ENCODE data around the gene ARRDC5.

DNA sequence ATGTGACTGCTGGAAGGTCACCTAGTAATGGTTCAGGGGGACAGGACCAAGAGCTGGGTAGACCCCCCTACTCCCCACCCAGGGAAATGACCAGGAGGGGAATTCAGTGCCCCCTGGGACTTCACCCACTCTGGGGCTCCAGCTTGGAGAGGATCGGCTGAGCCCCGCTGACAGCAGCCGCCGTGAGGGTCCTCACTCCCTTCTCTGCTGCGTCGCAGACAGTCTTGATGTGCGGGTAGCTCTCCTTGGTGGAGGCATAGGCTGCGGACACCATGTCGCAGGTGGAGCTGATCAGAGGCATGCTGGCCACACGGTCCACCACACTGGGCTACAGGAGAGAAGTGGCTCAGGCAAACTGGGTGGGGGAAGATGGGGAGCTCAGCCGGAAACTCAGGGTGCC lies 43.0 kb downstream of the ARRDC5 start:
- TF ChIP-seq, protein P1, sequence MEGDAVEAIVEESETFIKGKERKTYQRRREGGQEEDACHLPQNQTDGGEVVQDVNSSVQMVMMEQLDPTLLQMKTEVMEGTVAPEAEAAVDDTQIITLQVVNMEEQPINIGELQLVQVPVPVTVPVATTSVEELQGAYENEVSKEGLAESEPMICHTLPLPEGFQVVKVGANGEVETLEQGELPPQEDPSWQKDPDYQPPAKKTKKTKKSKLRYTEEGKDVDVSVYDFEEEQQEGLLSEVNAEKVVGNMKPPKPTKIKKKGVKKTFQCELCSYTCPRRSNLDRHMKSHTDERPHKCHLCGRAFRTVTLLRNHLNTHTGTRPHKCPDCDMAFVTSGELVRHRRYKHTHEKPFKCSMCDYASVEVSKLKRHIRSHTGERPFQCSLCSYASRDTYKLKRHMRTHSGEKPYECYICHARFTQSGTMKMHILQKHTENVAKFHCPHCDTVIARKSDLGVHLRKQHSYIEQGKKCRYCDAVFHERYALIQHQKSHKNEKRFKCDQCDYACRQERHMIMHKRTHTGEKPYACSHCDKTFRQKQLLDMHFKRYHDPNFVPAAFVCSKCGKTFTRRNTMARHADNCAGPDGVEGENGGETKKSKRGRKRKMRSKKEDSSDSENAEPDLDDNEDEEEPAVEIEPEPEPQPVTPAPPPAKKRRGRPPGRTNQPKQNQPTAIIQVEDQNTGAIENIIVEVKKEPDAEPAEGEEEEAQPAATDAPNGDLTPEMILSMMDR (conservative IDR thresholded peaks at IDR 0.05; ENCODE audit: low read depth, low read length): no peak
- TF ChIP-seq EZH2 (IDR thresholded peaks at IDR 0.05; ENCODE audit: borderline replicate concordance, low read depth, low read length, poor library complexity, severe bottlenecking): no peak
